Activated CD8-positive, alpha-beta T cell treated with anti-CD3 and anti-CD28 coated beads for 36 hours (primary cell): ENCODE data around the gene SRPK2. TPM values are rescaled to one million over a fixed set of nuclear protein-coding genes. Genes with fewer than 3 reads are reported as not detected.

Experiments used
- ATAC-seq: fragments of 200-7000 bp; cut with Tn5 transposase; one replicate; pipeline ENCODE4 v1.10.0; 2021; ENCODE audit warnings: mild to moderate bottlenecking, moderate library complexity
- CTCF ChIA-PET: fragments of 350-600 bp; sonication (Branson Sonifier 250); formaldehyde crosslinking; loops from one replicate; lab custom pipeline; 2021; ENCODE audit warnings: antibody characterized with exemption; lab: Charles Lee
- POLR2A ChIA-PET: fragments of 350-600 bp; sonication (Branson Sonifier 250); formaldehyde crosslinking; loops from one replicate; lab custom pipeline; 2021; ENCODE audit warnings: antibody characterized with exemption; lab: Charles Lee
- DNase-seq: peaks from one replicate; pipeline ENCODE4 v3.0.0-alpha.2; 2020
- H3K27ac Mint-ChIP-seq: one replicate; pipeline ENCODE4 v1.8.0; 2021; ENCODE audit warnings: mild to moderate bottlenecking, mixed read lengths
- H3K27me3 Mint-ChIP-seq: one replicate; pipeline ENCODE4 v1.8.0; 2021; ENCODE audit warnings: mixed read lengths
- H3K36me3 Mint-ChIP-seq: one replicate; pipeline ENCODE4 v1.8.0; 2021; ENCODE audit warnings: low read depth, mixed read lengths
- H3K4me1 Mint-ChIP-seq: one replicate; pipeline ENCODE4 v1.8.0; 2021; ENCODE audit warnings: low read depth, mixed read lengths
- H3K4me3 Mint-ChIP-seq: one replicate; pipeline ENCODE4 v1.8.0; 2021; ENCODE audit warnings: mild to moderate bottlenecking, moderate library complexity, mixed read lengths
- H3K9me3 Mint-ChIP-seq: one replicate; pipeline ENCODE4 v1.8.0; 2021; ENCODE audit warnings: mixed read lengths
- intact Hi-C: fragments of 100-400 bp; cut with micrococcal nuclease; formaldehyde crosslinking; loops from one replicate; pipeline ENCODE4 v1.10.0; 2022
- total RNA-seq, 2 experiments: library from RNA; stranded (reverse); gene quantifications; one replicate each; pipeline ENCODE4 v1.2.3, GENCODE V29; 2021
- TF ChIP-seq, protein P1 (sequence below): fragments of 200-600 bp; IDR thresholded peaks from one replicate; pipeline ENCODE4 v1.8.0; 2022; ENCODE audit warnings: antibody characterized with exemption, mild to moderate bottlenecking

SRPK2 gene
- total RNA-seq, 2 experiments from 2014 or later: 32.9 to 33.5 TPM

DNA sequence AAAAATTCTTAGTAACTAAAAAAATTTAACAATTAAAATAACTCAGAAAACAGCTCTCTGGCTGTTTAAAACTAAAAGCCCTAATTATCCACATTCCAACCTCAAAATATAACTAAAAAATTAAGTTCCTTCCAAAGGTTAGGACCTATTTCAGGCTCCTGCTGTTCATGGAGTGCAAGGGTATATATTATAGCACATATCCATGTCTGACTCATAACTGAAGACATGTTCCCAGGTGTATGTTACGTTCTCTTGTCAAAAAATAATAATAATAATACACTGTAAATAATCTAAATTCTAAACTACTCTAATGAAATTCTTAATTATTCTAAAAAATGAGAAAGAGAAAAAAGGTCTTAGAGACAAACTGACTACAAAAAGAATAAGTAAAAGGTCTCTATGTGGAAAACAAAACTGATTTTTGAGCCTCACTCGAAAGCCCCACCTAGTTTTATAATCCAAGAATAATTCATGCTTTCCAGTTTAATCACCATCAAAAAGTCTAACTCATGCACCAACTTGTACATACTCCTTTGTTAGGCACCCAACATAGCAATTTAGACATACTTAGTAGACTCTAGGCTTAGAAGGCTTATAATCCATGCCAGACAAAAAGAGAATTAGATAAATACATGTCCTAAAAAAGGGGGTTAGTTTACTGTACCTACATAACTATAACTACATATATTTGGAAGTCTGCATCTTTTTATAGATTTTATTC, 203.3 kb downstream of the SRPK2 start:
- ATAC-seq (no peak), DNase-seq (no peak)
- Mint-ChIP-seq H3K4me1 (peaks cover 13% of the 10 kb centered on the region), H3K36me3 (peaks cover 4% of the 10 kb centered on the region), H3K27ac (no peak overlapping the region), H3K9me3 (peaks cover 5% of the 10 kb centered on the region), H3K27me3 (no peaks in the 10 kb centered on the region), H3K4me3 (no peak overlapping the region)
- intact Hi-C loops: no loop called here
- CTCF ChIA-PET: no interaction called here
- TF ChIP-seq, protein P1, sequence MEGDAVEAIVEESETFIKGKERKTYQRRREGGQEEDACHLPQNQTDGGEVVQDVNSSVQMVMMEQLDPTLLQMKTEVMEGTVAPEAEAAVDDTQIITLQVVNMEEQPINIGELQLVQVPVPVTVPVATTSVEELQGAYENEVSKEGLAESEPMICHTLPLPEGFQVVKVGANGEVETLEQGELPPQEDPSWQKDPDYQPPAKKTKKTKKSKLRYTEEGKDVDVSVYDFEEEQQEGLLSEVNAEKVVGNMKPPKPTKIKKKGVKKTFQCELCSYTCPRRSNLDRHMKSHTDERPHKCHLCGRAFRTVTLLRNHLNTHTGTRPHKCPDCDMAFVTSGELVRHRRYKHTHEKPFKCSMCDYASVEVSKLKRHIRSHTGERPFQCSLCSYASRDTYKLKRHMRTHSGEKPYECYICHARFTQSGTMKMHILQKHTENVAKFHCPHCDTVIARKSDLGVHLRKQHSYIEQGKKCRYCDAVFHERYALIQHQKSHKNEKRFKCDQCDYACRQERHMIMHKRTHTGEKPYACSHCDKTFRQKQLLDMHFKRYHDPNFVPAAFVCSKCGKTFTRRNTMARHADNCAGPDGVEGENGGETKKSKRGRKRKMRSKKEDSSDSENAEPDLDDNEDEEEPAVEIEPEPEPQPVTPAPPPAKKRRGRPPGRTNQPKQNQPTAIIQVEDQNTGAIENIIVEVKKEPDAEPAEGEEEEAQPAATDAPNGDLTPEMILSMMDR: no peak
- POLR2A ChIA-PET: no interaction called here

DNA sequence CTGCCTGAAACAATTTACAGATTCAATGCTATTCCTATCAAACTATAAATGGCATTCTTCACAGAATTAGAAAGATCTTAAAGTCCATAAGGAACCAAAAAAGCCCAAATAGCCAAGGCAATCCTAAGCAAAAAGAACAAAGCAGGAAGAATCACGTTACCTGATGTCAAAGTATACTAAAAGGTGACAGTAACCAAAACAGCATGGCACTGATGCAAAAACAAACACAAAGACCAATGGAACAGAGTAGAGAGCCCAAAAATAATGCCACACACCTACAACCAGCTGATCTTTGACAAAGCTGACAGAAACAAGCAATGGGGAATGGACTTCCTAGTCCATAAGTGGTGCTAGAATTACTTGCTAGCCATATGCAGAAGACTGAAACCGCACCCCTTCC, 208.7 kb downstream of the SRPK2 start:
- ATAC-seq: no peak
- Mint-ChIP-seq H3K27ac (no peak overlapping the region), H3K4me3 (no peak overlapping the region), H3K9me3 (peaks cover 11% of the 10 kb centered on the region), H3K4me1 (peaks cover 6% of the 10 kb centered on the region), H3K27me3 (no peaks in the 10 kb centered on the region), H3K36me3 (peaks cover 5% of the 10 kb centered on the region)
- TF ChIP-seq, protein P1: no peak
- POLR2A ChIA-PET: no interaction called here
- no peak for DNase-seq
- intact Hi-C loops: no loop called here
- CTCF ChIA-PET: no interaction called here

DNA sequence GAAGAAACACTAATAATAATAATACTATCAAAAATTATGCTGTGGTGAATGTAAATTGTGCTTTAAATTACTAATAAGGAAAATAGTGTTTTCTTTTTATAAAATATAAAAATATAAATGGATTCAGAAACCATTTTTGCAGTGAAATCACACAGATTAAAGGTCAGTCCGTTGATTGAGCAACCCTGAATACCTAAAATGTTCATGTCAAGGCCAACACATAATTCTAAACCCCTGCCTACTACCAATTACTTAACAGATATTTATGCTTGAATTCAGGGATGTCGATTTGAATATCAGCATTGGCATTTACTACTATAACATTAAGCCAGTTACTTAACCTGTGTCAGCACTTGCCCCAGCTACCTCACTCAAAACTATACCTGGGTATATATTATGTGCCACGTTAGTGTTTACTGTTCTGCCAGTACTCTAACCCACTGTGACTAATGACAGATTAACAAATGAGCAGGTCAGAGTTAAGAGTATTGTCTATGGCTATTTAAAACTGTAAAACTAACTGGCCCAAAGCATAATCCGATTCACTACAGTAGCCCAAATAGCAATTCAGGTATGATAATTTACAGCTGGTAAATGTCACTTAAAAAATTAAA, 209.7 kb downstream of the SRPK2 start:
- Mint-ChIP-seq H3K27me3 (no peaks in the 10 kb centered on the region), H3K27ac (no peak overlapping the region), H3K4me3 (no peak overlapping the region), H3K4me1 (peaks cover 9% of the 10 kb centered on the region), H3K9me3 (peaks cover 11% of the 10 kb centered on the region), H3K36me3 (peaks cover 5% of the 10 kb centered on the region)
- TF ChIP-seq, protein P1: no peak
- POLR2A ChIA-PET: no interaction called here
- CTCF ChIA-PET: no interaction called here
- intact Hi-C loops: no loop called here
- DNase-seq (no peak), ATAC-seq (no peak)

DNA sequence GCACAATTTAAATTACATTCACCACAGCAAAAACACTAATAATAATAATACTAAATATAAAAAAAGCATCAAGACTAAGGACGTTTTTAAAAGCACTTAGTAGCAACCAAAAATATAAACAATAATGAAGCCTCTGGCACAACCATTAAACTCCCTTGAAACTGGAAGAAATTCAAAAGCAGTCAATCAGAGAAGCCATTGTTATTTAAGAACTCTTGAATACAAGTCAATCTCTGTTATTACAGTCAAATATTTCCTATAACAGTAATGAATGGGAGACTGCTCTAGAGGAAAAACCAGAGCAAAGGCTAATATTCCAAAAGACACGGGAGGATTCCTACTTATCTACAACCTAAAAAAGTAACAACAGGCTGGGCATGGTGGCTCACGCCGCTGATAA, 210.5 kb downstream of the SRPK2 start:
- no peak overlapping the region for H3K27ac Mint-ChIP-seq
- intact Hi-C loops: no loop called here

DNA sequence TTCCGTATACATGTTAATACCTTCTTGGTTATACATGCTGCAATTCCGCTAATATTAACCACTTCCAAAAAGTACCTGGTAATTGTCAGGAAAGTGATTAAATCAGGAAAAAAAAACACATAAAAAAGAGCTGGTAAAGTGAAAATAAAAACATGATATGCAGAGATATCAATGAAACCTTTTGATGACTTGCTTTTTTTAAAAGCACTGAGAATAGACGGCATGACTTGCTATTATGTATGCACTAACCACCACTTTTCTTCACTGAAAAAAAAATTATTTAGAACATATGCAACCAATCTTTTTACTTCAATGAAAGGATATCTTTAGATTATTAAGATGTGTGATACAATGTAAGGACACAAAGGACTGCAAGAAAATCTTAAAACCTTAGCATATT, 211.7 kb downstream of the SRPK2 start:
- POLR2A ChIA-PET: no interaction called here
- no peak for DNase-seq
- Mint-ChIP-seq H3K4me1 (peaks cover 17% of the 10 kb centered on the region), H3K27ac (no peak overlapping the region), H3K9me3 (peaks cover 11% of the 10 kb centered on the region), H3K4me3 (no peak overlapping the region), H3K36me3 (peaks cover 5% of the 10 kb centered on the region), H3K27me3 (no peaks in the 10 kb centered on the region)
- CTCF ChIA-PET: no interaction called here
- intact Hi-C loops: no loop called here
- TF ChIP-seq, protein P1: no peak
- ATAC-seq: no peak

More for the DNA sequence above, 210.5 kb downstream of the SRPK2 start:
- TF ChIP-seq, protein P1: no peak
- ChIA-PET POLR2A (no interaction called here), CTCF (no interaction called here)
- Mint-ChIP-seq H3K36me3 (peaks cover 5% of the 10 kb centered on the region), H3K4me3 (no peak overlapping the region), H3K9me3 (peaks cover 11% of the 10 kb centered on the region), H3K27me3 (no peaks in the 10 kb centered on the region), H3K4me1 (peaks cover 13% of the 10 kb centered on the region)
- ATAC-seq (no peak), DNase-seq (no peak)
